PFSK-1 (cell line): ENCODE data around the gene SEPTIN1.

ENCODE experiments used
- FOXP2 ChIP-seq: optimal IDR thresholded peaks from 2 replicates; pipeline ENCODE3; 2011; ENCODE audit warnings: borderline replicate concordance, control low read depth, inconsistent platforms; ENCODE audit not compliant: insufficient read depth; ENCODE audit errors: extremely low read length, extremely low read depth
- POLR2AphosphoS5 ChIP-seq: IDR thresholded peaks from 2 replicates; pipeline ENCODE4 v1.6.1; 2012; ENCODE audit warnings: low read depth, mild to moderate bottlenecking, control low read depth, low read length, moderate library complexity
- SIN3A ChIP-seq: IDR thresholded peaks from 2 replicates; pipeline ENCODE4 v1.6.1; 2012; ENCODE audit warnings: mild to moderate bottlenecking, low read length, moderate library complexity, borderline replicate concordance; ENCODE audit not compliant: insufficient read depth
- TAF1 ChIP-seq: IDR thresholded peaks from 2 replicates; pipeline ENCODE4 v1.6.1; 2012; ENCODE audit warnings: low read length, control low read depth, borderline replicate concordance; ENCODE audit not compliant: insufficient read depth
- TF ChIP-seq, protein P1 (sequence below), 2 experiments: IDR thresholded peaks; 2 replicates each; pipeline versions ENCODE4 v1.6.1 to v1.8.0; 2011 to 2012; ENCODE audit warnings: low read depth in 2 of 2, low read length in 2 of 2, control low read depth in 1 of 2, inconsistent platforms in 1 of 2, mild to moderate bottlenecking in 1 of 2, moderate library complexity in 1 of 2; ENCODE audit not compliant: insufficient read depth in 1 of 2

DNA sequence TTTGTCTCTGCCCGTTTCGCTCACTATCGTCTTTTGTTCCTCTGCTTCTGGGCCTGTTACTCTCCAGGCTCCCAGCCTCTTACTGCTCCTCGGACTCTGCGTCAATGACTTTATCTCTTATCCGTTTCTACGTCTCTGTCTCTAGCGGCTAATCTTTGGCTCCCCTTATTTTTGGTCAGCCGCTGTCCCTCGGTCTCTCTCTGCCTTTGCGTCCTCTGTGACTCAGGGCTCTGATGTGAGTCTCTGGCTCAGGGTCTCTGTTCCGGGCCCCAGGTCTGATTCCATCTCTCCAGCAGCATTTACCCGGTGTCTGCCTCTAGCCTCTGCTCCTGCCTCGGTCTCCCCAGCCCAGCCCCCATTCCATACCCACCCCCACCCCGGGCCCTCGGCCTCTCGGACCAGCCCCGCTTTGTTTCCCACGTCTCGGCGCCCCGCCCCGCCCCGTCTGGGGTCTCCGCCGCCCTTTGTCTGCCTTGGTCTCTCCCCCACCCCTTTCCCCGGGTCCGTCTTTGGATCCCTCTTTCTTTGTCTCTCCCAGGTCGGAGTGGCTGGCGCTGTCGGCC lies 12.3 kb upstream of the SEPTIN1 start:
- TF ChIP-seq, protein P1, sequence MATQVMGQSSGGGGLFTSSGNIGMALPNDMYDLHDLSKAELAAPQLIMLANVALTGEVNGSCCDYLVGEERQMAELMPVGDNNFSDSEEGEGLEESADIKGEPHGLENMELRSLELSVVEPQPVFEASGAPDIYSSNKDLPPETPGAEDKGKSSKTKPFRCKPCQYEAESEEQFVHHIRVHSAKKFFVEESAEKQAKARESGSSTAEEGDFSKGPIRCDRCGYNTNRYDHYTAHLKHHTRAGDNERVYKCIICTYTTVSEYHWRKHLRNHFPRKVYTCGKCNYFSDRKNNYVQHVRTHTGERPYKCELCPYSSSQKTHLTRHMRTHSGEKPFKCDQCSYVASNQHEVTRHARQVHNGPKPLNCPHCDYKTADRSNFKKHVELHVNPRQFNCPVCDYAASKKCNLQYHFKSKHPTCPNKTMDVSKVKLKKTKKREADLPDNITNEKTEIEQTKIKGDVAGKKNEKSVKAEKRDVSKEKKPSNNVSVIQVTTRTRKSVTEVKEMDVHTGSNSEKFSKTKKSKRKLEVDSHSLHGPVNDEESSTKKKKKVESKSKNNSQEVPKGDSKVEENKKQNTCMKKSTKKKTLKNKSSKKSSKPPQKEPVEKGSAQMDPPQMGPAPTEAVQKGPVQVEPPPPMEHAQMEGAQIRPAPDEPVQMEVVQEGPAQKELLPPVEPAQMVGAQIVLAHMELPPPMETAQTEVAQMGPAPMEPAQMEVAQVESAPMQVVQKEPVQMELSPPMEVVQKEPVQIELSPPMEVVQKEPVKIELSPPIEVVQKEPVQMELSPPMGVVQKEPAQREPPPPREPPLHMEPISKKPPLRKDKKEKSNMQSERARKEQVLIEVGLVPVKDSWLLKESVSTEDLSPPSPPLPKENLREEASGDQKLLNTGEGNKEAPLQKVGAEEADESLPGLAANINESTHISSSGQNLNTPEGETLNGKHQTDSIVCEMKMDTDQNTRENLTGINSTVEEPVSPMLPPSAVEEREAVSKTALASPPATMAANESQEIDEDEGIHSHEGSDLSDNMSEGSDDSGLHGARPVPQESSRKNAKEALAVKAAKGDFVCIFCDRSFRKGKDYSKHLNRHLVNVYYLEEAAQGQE (IDR thresholded peaks at IDR 0.05; ENCODE audit: insufficient read depth in 1 of 2, low read depth in 2 of 2, low read length in 2 of 2), result no peak
- TF ChIP-seq POLR2AphosphoS5 (no peak), TAF1 (no peak), SIN3A (no peak), FOXP2 (no peak)
